IPS-15b (cell line): ENCODE results near the gene POU2F1.

Experiments
- H3K27me3 ChIP-seq: one replicate; pipeline ENCODE4 v1.6.1; 2013; ENCODE audit warnings: low read length; ENCODE audit not compliant: control insufficient read depth, insufficient read depth
- H3K36me3 ChIP-seq: one replicate; pipeline ENCODE4 v1.6.1; 2013; ENCODE audit warnings: low read length; ENCODE audit not compliant: control insufficient read depth, insufficient read depth
- H3K4me1 ChIP-seq: one replicate; pipeline ENCODE4 v1.6.1; 2013; ENCODE audit warnings: mild to moderate bottlenecking, low read length; ENCODE audit not compliant: control insufficient read depth, insufficient read depth
- H3K4me3 ChIP-seq: one replicate; pipeline ENCODE4 v1.5.1; 2013; ENCODE audit warnings: low read depth, low read length
- H3K9ac ChIP-seq: one replicate; pipeline ENCODE4 v1.6.1; 2013; ENCODE audit warnings: low read depth, mild to moderate bottlenecking, low read length
- H3K9me3 ChIP-seq: one replicate; pipeline ENCODE4 v1.6.1; 2013; ENCODE audit warnings: mild to moderate bottlenecking, low read length; ENCODE audit not compliant: control insufficient read depth, insufficient read depth

Gene POU2F1

DNA sequence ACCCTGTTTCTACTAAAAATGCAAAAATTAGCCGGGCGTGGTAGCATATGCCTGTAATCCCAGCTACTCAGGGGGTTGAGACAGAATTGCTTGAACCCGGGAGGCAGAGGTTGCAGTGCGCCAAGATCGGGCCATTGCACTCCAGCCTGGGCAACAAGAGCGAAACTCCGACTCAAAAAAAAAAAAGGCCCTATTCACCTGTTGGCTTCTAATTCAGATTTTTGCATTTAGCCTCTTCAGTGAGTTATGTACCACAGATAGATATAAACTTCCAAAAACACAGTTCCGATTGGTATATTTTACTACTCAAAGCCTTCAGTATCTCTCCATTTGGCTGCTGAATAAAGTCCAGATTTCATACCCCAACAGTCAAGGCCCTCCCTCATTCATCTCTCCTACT lies 42.7 kb downstream of the POU2F1 start:
- Histone ChIP-seq H3K4me1 (peaks cover 8% of the 10 kb centered on the region), H3K36me3 (no peaks in the 10 kb centered on the region), H3K9me3 (no peaks in the 10 kb centered on the region), H3K4me3 (no peak overlapping the region), H3K27me3 (no peaks in the 10 kb centered on the region), H3K9ac (no peak overlapping the region)

DNA sequence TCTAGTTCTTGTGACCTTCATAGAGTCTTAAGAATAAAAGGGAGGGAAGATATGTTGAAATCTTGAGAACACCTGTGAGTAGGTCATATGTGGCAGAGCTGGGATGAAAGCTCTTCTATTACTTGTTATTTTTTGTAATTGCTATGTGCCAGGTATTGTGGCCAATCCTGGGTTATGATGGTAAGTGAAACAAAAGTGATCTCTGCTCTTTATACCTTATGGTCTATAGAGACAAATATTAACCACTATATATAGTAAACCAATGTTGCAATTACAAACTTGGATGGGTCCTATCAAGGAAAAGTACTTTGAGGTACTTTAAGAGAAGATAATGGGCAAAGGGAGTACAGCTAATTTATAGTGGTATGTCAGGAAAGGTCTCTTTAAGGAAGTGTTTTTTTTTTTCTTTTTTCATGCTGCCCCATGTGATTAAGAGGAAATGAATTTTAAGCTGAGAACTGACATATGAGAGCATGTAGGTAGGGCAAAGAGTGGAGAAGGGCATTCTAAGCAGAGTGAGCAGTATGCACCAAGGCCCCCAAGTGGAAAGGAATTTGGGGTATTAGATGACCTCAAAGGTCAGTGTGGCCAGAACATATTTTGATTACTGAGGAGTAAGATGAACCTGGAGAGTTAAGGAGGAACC lies 43.3 kb downstream of the POU2F1 start:
- Histone ChIP-seq H3K9me3 (no peaks in the 10 kb centered on the region), H3K27me3 (no peaks in the 10 kb centered on the region), H3K4me3 (no peak overlapping the region), H3K36me3 (no peaks in the 10 kb centered on the region), H3K4me1 (peaks cover 14% of the 10 kb centered on the region), H3K9ac (no peak overlapping the region)

DNA sequence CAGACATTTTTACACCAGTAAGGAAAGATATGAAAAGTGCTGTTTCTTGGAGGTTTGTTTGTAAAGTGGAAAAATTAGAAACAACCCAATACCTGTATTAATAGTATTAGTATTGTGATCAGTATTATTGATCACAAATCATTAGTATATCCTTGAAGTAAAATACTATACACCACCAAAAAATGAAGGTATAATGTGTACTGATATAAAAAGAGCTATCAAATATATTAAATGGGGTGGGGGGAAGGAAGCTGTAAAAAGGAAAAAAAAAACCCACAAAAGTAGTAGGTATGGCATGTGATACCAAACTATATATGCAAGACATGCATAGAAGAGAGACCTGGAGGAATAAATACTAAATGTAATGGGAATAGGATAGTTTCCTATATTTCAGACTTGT lies 46.3 kb downstream of the POU2F1 start:
- H3K9ac ChIP-seq, result no peak overlapping the region
- no peaks in the 10 kb centered on the region for H3K27me3 ChIP-seq

DNA sequence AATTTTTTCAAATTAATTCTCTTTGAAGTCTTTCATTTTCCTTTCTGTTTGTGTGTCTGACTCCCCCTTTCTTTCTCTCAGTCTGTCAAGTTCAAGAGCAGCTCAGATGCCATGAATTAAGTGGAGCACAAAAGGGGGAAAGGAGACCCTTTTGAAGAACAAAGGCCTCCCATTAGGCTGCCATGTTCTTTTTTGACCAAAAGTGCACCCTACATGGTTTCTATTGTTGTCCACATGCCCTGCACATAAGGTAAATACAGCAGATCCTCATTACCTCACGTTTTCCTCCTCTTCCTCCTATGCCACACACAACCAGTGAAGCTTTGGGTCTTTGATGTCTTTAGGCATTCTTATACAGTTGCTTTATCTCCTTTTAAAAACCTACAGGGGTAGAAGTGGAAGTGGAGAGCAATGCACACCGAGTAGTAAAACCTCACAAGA lies 47.7 kb downstream of the POU2F1 start:
- Histone ChIP-seq H3K4me1 (peaks cover 31% of the 10 kb centered on the region), H3K9ac (no peak overlapping the region), H3K9me3 (no peaks in the 10 kb centered on the region), H3K36me3 (no peaks in the 10 kb centered on the region), H3K4me3 (no peak overlapping the region), H3K27me3 (no peaks in the 10 kb centered on the region)

More for the DNA sequence above, 46.3 kb downstream of the POU2F1 start:
- no peak overlapping the region for H3K4me3 ChIP-seq
- no peaks in the 10 kb centered on the region for H3K36me3 ChIP-seq
- peaks cover 29% of the 10 kb centered on the region for H3K4me1 ChIP-seq
- no peaks in the 10 kb centered on the region for H3K9me3 ChIP-seq

DNA sequence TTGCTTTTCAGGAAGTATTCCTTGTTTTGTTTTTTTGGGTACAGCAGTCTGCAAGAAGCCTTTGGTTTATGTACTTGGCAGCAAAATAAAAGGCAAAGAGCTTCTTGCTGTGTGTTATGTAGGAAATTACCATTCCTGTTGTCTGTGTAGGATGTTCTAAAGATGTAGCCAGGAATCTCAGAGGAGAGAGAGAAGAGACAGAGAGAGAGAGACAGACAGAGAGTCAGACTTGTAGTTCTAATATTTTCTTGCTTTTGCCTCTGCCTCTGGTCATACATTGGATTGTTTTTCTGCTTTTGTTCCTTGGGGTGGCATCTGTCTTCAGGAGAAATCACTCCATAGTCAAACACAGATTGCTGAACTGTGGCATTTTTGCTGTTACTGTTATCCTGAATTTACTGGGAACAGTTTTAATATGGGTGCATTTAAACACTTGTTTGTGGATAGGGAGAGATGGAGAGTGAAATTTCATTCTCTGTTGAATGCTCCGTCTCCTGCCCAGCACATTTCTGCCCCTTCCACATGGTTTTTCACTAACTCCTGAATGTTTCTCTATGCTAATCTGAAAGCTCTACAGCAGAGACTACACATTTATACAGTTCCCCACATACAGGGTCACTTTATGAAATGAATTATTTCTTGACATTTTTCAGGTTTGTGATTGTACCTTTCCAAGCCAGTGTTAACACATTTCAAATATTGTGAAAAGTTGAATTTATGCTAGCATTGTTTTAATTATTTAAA lies 49.8 kb downstream of the POU2F1 start:
- Histone ChIP-seq H3K4me1 (peaks cover 27% of the 10 kb centered on the region), H3K9ac (no peak overlapping the region), H3K4me3 (no peak overlapping the region), H3K9me3 (no peaks in the 10 kb centered on the region), H3K27me3 (no peaks in the 10 kb centered on the region), H3K36me3 (no peaks in the 10 kb centered on the region)

DNA sequence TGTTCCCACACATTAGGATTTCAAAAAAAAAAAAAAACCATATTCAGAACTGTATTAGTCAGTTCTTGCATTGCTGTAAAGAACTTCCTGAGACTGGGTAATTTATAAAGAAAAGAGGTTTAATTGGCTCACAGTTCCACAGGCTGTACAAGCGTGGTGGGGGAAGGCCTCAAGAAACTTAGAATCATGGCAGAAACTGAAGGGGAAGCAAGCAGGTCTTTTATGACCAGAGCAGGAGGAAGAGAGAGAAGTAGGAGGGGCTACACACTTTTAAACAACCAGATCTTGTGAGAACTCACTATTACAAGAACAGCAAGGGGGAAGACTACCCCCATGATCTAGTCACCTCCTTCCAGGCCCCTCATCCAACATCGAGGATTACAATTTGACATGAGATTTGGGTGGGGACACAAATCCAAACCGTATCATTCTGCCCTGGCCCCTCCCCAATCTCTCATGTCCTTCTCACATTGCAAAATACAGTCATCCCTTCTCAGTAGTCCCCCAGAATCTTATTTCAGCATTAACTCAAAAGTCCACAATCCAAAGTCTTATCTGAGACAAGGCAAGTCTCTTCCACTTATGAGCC lies 51.8 kb downstream of the POU2F1 start:
- Histone ChIP-seq H3K9me3 (no peaks in the 10 kb centered on the region), H3K4me3 (no peak overlapping the region), H3K36me3 (no peaks in the 10 kb centered on the region), H3K4me1 (peaks cover 27% of the 10 kb centered on the region), H3K9ac (no peak overlapping the region), H3K27me3 (no peaks in the 10 kb centered on the region)

DNA sequence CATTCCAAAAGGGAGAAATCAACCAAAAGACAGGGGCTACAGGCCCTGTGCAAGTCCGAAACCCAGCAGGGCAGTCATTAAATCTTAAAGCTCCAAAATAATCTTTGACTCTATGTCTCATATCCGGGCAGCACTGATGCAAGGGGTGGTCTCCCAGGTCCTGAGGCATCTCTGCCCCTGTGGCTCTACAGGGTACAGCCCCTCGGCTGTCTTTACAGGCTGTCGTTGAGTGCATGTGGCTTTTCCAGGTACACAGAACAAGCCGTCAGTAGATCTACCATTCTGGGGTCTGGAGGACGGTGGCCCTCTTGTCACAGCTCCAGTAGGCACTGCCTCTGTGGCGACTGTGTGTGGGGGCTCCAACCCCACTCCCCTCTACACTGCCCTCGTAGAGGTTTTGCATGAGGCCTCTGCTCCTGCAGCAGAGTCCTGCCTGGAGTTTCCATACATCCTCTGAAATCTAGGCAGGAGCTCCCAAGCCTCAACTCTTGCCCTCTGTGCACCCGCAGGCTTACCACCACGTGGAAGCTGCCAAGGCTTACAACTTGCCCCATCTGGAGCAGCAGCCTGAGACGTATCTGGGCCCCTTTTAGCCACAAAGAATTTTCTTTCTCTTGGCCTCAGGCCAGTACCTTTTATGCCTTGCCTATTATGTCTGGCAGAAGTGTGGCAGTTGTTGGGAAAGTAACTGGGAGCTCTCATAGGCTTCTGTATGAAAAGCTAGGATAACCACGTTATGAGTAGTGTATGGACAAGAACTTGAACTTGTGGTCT lies 52.5 kb downstream of the POU2F1 start:
- no peak overlapping the region for H3K4me3 ChIP-seq
- H3K27me3 ChIP-seq, result no peaks in the 10 kb centered on the region
- no peaks in the 10 kb centered on the region for H3K9me3 ChIP-seq
- H3K4me1 ChIP-seq, result peaks cover 24% of the 10 kb centered on the region
- H3K36me3 ChIP-seq, result no peaks in the 10 kb centered on the region
- H3K9ac ChIP-seq, result no peak overlapping the region

DNA sequence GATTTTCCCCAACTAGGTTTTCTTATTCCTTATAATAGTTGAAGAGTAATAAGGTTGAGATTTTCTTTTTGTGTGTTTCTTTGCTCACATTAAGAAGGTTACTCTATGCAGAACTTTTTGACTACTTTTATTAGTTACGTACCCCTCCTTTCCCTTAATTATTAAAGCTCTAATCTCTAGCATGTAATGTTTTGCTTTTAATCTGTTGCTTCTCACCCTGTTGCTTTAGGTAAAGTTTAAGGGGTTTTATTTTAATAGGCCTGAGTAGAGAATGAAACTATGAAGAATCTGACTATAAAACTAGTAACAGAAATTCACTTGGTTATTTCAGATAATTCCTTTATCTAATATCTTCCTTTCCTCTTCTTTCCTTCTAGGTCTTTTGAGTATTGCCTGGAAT lies 53.4 kb downstream of the POU2F1 start:
- Histone ChIP-seq H3K4me1 (peaks cover 16% of the 10 kb centered on the region), H3K9ac (no peak overlapping the region), H3K27me3 (no peaks in the 10 kb centered on the region), H3K36me3 (no peaks in the 10 kb centered on the region), H3K4me3 (no peak overlapping the region), H3K9me3 (no peaks in the 10 kb centered on the region)

DNA sequence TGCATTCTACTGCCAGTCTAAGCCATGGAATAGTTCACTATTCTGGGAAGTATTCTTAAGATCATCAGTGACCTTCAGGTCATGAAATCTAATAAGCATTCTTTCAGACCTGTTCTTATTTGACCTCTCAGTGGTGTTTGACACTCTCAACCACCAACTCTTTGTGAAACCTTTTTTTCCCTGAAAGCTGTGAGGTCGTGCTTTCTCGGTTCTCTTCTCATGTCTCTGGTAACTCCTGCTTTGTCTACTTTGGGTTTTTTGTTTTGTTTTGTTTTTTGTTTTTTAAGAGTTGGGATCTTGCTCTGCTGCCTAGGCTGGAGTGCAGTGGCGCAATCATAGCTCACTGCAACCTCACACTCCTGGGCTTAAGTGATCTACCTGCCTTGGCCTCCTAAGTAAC lies 56.3 kb downstream of the POU2F1 start:
- H3K9ac ChIP-seq, result no peak overlapping the region
- H3K4me3 ChIP-seq, result no peak overlapping the region
- no peaks in the 10 kb centered on the region for H3K9me3 ChIP-seq
- no peaks in the 10 kb centered on the region for H3K27me3 ChIP-seq
- H3K36me3 ChIP-seq, result no peaks in the 10 kb centered on the region
- H3K4me1 ChIP-seq, result peaks cover 2% of the 10 kb centered on the region

DNA sequence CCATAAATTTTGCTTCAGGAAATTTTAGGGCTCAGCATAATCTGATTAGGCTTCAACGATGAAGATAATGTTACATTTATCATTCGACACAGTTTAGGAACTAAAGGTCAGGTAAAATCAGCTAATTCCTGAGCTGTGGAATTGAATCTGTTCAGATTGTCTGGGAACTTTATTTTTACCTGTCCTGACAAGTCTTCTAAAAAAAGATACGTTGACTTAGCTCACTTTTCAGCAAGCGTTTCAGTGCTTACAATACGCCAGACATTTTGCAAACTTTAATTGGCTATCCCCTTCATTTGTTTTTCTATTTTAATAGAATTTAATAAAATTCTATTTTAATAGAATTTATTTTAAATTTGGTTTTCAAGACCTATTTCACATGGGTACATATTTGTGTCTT lies 57.8 kb downstream of the POU2F1 start:
- no peaks in the 10 kb centered on the region for H3K36me3 ChIP-seq
- H3K4me1 ChIP-seq, result no peaks in the 10 kb centered on the region
- no peak overlapping the region for H3K9ac ChIP-seq
- no peaks in the 10 kb centered on the region for H3K27me3 ChIP-seq
- H3K9me3 ChIP-seq, result no peaks in the 10 kb centered on the region
- no peak overlapping the region for H3K4me3 ChIP-seq

DNA sequence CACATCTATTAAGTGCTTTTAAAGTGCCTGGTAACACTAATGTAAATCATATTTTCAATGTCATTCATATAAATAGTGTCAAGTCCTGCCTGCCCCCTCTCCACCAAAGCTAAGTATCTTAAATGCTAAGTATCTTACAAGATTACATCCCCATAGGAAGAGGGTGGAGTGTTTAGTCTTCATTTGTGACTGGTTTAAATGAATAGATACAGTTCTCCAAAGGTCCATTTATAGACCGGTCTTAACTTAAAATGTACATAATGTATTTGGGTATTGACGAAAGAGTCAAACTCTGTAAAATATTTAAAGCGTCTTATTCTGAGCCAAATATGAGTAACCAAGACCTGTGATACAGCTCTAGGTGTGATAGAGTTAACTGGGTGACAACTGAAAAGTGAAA lies 60.2 kb downstream of the POU2F1 start:
- H3K9me3 ChIP-seq, result no peaks in the 10 kb centered on the region
- no peaks in the 10 kb centered on the region for H3K4me1 ChIP-seq
- no peak overlapping the region for H3K9ac ChIP-seq
- H3K36me3 ChIP-seq, result no peaks in the 10 kb centered on the region
- no peaks in the 10 kb centered on the region for H3K27me3 ChIP-seq
- H3K4me3 ChIP-seq, result no peak overlapping the region
